ENCODE data around the gene CERT1.

The CERT1 gene

GRCh38 chr5:75484605-75485004 is 26.8 kb downstream of the CERT1 start:
- H3K27ac ChIP-seq, result no peak overlapping the region
- no peak overlapping the region for H3K4me3 ChIP-seq

DNA sequence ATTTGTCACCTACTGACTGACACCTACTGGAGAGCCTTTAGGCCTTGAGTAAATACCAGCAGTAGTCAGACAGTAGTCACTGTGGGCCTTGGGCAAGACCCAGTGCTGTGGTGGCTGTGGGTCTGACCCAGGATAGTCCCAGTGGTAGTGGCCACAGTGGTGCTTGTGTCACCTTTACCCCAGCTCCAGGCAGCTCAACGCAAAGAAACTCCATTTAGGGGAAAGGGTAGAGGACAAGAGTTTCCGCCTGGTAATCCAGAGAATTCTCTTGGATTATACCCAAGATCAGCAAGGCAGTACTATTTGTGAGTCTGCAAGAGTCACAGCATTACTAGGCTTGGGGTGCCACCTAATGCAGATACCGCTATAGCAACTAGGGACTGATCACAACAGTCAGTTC is 28.9 kb downstream of the CERT1 start:
- H3K4me3 ChIP-seq, result no peak overlapping the region
- H3K27ac ChIP-seq, result no peak overlapping the region

- Histone ChIP-seq H3K4me3 (no peak overlapping the region), H3K27ac (no peak overlapping the region)
These were observed 30.4 kb downstream of the CERT1 start for GRCh38 chr5:75481024-75481423.

- Histone ChIP-seq H3K4me3 (no peak overlapping the region), H3K27ac (no peak overlapping the region)
These were observed 36.1 kb downstream of the CERT1 start for GRCh38 chr5:75475364-75475763.

DNA sequence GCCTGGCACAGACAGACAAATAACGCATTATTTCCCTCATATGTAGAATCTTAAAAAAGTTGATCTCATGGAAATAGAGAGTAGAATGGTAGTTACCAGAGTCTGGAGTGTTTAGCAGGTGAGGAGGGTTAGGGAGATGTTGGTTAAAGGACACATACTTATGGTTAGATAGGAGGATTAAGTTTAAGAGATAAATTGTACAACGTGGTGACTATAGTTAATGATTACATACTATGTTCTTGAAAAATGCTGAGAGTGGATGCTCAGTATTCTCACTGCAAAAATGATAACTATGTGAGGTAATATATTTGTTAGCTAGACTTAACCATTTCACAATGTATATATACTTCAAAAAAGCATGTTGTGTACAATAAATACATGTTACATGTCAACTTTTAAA is 38.0 kb downstream of the CERT1 start:
- Histone ChIP-seq H3K4me3 (no peak overlapping the region), H3K27ac (no peak overlapping the region)

- H3K27ac ChIP-seq, result no peak overlapping the region
- H3K4me3 ChIP-seq, result no peak overlapping the region
These were observed 38.5 kb downstream of the CERT1 start for GRCh38 chr5:75472973-75473372.

- Histone ChIP-seq H3K27ac (no peak overlapping the region), H3K4me3 (no peak overlapping the region)
These were observed 40.2 kb downstream of the CERT1 start for GRCh38 chr5:75471193-75471592.

DNA sequence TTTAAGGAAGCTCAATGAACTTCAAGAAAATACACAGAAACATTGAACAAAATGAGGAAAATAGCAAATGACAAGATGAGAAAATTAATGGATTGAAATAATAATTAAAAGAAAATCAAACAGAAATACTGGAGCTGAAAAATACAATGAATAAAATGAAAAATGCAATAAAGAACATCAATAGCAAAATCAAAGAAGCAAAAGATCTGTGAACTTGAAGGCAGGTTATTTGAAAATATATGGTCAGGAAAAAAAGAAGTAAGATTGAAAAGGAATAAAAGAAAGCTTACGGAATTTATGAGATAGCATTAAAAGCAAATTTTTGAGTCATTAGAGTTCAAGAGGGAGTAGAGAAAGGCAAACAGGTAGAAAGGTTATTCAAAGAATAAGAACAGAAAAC is 42.4 kb downstream of the CERT1 start:
- Histone ChIP-seq H3K27ac (no peak overlapping the region), H3K4me3 (no peak overlapping the region)

GRCh38 chr5:75468593-75468992 is 42.8 kb downstream of the CERT1 start:
- H3K4me3 ChIP-seq, result no peak overlapping the region
- H3K27ac ChIP-seq, result no peak overlapping the region

GRCh38 chr5:75466006-75466716 is 45.3 kb downstream of the CERT1 start:
- H3K27ac ChIP-seq, result no peak overlapping the region
- H3K4me3 ChIP-seq, result no peak overlapping the region

DNA sequence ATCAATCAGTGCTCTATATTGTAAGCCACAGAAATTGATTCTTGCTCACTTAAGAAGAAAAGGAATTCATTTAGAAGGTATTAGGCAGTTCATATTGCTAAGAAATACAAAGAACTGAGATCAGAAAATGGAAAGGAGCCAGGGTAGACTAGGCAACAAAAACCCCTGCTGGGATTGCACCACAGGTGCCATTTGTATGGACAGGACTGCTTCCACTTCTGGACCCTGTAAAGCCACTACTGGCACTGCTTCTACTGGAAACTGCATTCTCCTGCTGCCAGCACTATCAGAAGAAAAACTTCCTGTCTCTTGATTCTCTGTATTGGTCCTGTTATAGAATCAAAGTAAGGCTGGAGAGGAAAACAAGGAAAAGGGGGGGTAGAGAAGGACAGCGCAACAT is 45.9 kb downstream of the CERT1 start:
- Histone ChIP-seq H3K4me3 (no peak overlapping the region), H3K27ac (no peak overlapping the region)

DNA sequence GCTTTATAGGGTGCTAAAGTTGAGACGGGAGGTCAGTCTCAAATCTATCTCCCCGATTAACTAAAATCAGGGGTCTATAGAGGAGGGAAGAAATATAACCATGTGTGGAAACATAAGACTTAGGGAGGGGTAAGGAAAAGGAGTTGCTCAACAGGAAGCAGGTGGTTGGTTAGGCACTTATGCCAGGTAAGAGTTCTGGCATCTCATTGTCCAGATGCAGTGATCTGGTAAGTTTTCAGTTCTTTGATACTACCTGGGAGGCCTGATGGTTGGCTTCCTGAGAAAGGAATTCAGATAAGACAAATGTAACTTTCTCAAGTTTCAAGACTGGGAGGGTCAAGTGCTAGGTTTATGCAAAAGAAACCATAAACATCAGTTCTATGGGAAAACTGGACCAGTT is 47.7 kb downstream of the CERT1 start:
- no peak overlapping the region for H3K27ac ChIP-seq
- H3K4me3 ChIP-seq, result no peak overlapping the region

- H3K4me3 ChIP-seq, result no peak overlapping the region
- no peak overlapping the region for H3K27ac ChIP-seq
These were observed 49.8 kb downstream of the CERT1 start for GRCh38 chr5:75461679-75462078.

DNA sequence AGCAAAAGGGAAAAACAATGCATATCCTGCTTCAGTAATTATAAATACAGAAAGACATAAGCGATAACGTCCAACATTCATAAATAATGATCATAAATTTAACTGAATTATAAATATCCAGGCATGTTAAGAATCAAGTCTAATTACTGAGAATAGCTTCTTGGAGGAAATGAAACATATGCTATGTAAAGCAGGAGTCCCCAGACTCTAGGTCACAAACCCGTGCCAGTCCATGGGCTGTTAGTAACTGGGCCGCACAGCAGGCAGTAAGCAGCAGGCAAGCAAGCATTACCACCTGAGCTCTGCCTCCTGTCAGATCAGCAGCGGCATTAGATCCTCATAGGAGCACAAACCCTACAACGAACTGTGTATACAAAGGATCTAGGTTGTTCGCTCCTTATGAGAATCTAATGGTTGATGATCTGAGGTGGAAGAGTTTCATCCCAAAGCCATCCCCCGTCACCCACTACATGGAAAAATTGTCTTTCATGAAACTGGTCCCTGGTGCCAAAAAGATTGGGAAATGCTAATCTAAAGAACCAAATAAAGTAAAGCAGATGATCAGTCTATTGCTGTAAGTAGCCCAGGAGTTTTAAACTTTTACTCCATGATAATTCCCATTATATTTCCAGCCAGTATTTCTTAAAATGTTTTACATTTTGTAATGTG is 50.4 kb downstream of the CERT1 start:
- Histone ChIP-seq H3K4me3 (no peak overlapping the region), H3K27ac (no peak overlapping the region)

GRCh38 chr5:75460532-75460931 is 50.9 kb downstream of the CERT1 start:
- Histone ChIP-seq H3K27ac (no peak overlapping the region), H3K4me3 (no peak overlapping the region)

- H3K27ac ChIP-seq, result no peak overlapping the region
These were observed 53.7 kb downstream of the CERT1 start for GRCh38 chr5:75457691-75458090.

DNA sequence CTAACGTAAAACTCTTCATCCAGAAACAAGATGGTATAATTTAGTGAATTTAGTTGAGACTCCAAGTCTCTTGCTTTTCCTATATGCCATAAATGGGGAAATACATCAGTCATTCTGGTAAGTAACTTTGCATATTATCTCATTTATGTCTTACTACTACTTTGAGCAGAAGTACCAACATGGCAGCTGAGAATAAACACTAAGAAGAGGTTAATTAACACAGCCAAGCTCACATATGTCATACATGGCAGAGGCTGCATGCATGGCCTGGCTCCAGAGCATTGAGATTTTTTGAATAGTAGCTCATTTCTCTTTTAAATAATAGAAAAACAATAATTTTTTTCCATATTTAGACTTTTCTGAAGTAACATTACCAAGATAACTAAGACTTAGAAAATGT is 54.3 kb downstream of the CERT1 start:
- no peak overlapping the region for H3K4me3 ChIP-seq
- H3K27ac ChIP-seq, result no peak overlapping the region

More at GRCh38 chr5:75457691-75458090, 53.7 kb downstream of the CERT1 start:
- no peak overlapping the region for H3K4me3 ChIP-seq

DNA sequence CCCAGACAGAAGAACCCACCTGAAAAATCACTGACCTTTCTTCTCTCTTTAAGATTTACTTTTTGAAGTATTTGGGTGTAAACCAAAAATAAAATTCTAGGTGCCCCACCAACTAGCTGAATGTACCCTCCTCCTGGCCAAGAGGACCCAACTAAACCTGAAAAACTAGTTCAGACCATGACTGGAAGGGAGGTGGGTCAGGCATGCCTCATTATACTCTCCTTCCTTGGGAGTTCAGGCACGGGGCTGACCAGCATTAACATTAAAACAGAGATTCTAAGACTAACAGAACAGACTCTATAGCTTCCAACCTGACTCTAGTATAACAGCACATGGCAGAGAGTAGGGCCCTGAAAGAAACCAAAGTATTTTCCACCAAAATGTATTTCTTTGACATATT is 61.4 kb downstream of the CERT1 start:
- no peak overlapping the region for H3K27ac ChIP-seq
- no peak overlapping the region for H3K4me3 ChIP-seq

DNA sequence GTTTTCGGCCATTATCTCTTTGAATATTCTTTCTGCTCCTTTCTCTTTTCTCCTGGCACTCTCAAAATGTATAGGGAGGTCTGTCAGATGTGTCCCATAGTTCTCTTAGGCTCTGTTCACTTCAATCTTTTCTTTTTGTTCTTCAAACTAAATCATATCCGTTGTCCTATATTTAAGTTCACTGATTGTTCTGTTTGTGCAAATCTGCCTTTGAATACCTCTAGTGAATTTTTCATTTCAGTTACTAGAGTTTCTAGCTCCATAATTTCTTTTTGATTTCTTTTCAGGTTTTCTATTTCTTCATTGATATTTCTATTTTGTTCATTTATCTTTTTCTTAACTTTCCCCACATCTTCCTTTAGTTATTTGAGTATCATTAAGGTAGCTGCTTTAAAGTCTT is 65.4 kb downstream of the CERT1 start:
- no peak overlapping the region for H3K27ac ChIP-seq
- no peak overlapping the region for H3K4me3 ChIP-seq

- no peak overlapping the region for H3K27ac ChIP-seq
- no peak overlapping the region for H3K4me3 ChIP-seq
These were observed 69.9 kb downstream of the CERT1 start for GRCh38 chr5:75441560-75441959.

- Histone ChIP-seq H3K27ac (no peak overlapping the region), H3K4me3 (no peak overlapping the region)
These were observed 72.2 kb downstream of the CERT1 start for GRCh38 chr5:75439276-75439675.

DNA sequence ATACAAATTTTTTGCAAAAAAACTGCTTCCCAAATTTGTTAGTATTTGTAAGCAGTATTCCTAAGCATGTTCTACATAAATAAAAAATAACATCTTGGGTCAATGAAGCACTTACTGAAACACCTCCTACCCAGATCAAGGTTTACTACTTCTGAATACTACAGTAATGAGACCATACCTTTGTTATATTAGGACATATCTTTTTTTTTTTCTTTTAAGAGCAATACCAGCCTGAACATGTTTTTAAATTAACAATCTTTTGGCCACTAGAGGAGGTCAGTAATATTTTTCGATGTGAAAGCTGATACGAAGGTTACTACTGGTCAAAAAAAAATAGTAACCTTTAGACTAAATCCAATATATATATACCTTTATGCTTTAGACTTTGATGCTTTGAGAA is 72.7 kb downstream of the CERT1 start:
- Histone ChIP-seq H3K4me3 (no peak overlapping the region), H3K27ac (no peak overlapping the region)
